SK-N-SH (cell line): Measurements from ENCODE around the gene TTC7B. TPM values are rescaled to one million over a fixed set of nuclear protein-coding genes. Genes with fewer than 3 reads are reported as not detected.

Experiments used
- CTCF ChIA-PET: fragments of 300-600, 350-600 bp; formaldehyde crosslinking; extraction: SDS; loops from one replicate; lab custom pipeline; 2021; lab: Yijun Ruan, JAX
- POLR2A ChIA-PET: fragments of 350-600 bp; sonication (Branson Sonifier 250); formaldehyde crosslinking; extraction: SDS; loops from one replicate; lab custom pipeline; 2020; ENCODE audit warnings: antibody characterized with exemption, inconsistent platforms; lab: Yijun Ruan, JAX
- DNase-seq: peaks from one replicate; pipeline ENCODE4 v3.0.0; 2012
- H2AFZ ChIP-seq: fragments of 200-600 bp; sonication (generic); 2 replicates; pipeline ENCODE4 v1.8.1; 2016; ENCODE audit warnings: antibody characterized with exemption, mild to moderate bottlenecking, low read depth
- H3F3A ChIP-seq: fragments of 200-600 bp; sonication (generic); replicated peaks from 2 replicates; pipeline ENCODE3; 2016; ENCODE audit warnings: antibody characterized with exemption, mild to moderate bottlenecking; ENCODE audit not compliant: insufficient read depth
- H3K27ac ChIP-seq, 2 experiments: fragments of 200-500 bp in 1 of 2; fragments of 200-600 bp in 1 of 2; sonication (Bioruptor generic) in 1 of 2; sonication (generic), shearing (Covaris generic) in 1 of 2; 2 replicates each; pipeline versions ENCODE4 v1.5.1 to v1.6.1; 2014 to 2016; ENCODE audit warnings: low read depth in 2 of 2, inconsistent platforms in 1 of 2, low read length in 1 of 2, mild to moderate bottlenecking in 1 of 2, mixed read lengths in 1 of 2
- H3K27me3 ChIP-seq: fragments of 200-600 bp; sonication (generic), shearing (Covaris generic); 2 replicates; pipeline ENCODE4 v1.6.1; 2016; ENCODE audit warnings: mixed run types; ENCODE audit not compliant: insufficient read depth
- H3K36me3 ChIP-seq, 2 experiments: fragments of 200-500 bp in 1 of 2; fragments of 200-600 bp in 1 of 2; sonication (Bioruptor generic) in 1 of 2; sonication (generic) in 1 of 2; replicated peaks in 1 of 2; 2 replicates each; pipeline versions ENCODE3 to v1.5.1; 2014 to 2016; ENCODE audit warnings: low read length in 1 of 2, mild to moderate bottlenecking in 1 of 2; ENCODE audit not compliant: insufficient read depth in 2 of 2, control insufficient read depth in 1 of 2
- H3K4me1 ChIP-seq, 2 experiments: fragments of 200-500 bp in 1 of 2; fragments of 200-600 bp in 1 of 2; sonication (Bioruptor generic) in 1 of 2; sonication (generic), shearing (Covaris generic) in 1 of 2; 2 replicates each; pipeline versions ENCODE4 v1.5.1 to v1.6.1; 2014 to 2016; ENCODE audit warnings: low read depth in 1 of 2, low read length in 1 of 2, mixed run types in 1 of 2; ENCODE audit not compliant: insufficient read depth in 2 of 2, control insufficient read depth in 1 of 2
- H3K4me2 ChIP-seq: fragments of 200-600 bp; sonication (generic), shearing (Covaris generic); 2 replicates; pipeline ENCODE4 v1.6.1; 2017; ENCODE audit warnings: mixed run types
- H3K4me3 ChIP-seq, 2 experiments: fragments of 200-500 bp in 1 of 2; fragments of 200-600 bp in 1 of 2; sonication (Bioruptor generic) in 1 of 2; sonication (generic), shearing (Covaris generic) in 1 of 2; 2 replicates each; pipeline versions ENCODE4 v1.5.1 to v1.8.1; 2014 to 2016; ENCODE audit warnings: low read depth in 2 of 2, inconsistent platforms in 1 of 2, low read length in 1 of 2, mild to moderate bottlenecking in 1 of 2, mixed read lengths in 1 of 2, moderate library complexity in 1 of 2
- H3K79me2 ChIP-seq: fragments of 200-600 bp; sonication (generic); 2 replicates; pipeline ENCODE4 v1.8.1; 2017; ENCODE audit warnings: mild to moderate bottlenecking; ENCODE audit not compliant: insufficient read depth
- H3K9ac ChIP-seq: fragments of 200-600 bp; sonication (generic); 2 replicates; pipeline ENCODE4 v1.6.1; 2017; ENCODE audit warnings: mixed run types
- H3K9me2 ChIP-seq: fragments of 200-600 bp; sonication (generic); 2 replicates; pipeline ENCODE4 v1.6.1; 2017; ENCODE audit warnings: mixed run types
- H3K9me3 ChIP-seq: fragments of 200-600 bp; sonication (generic); 2 replicates; pipeline ENCODE4 v1.6.1; 2017; ENCODE audit warnings: mixed run types, mild to moderate bottlenecking, moderate library complexity
- H4K20me1 ChIP-seq: fragments of 200-600 bp; sonication (generic); 2 replicates; pipeline ENCODE4 v1.6.1; 2017; ENCODE audit warnings: mild to moderate bottlenecking, mixed run types; ENCODE audit not compliant: insufficient read depth
- CHD2 ChIP-seq: fragments of 150-350 bp; IDR thresholded peaks from 2 replicates; pipeline ENCODE4 v1.6.1; 2018; ENCODE audit warnings: low read length; ENCODE audit not compliant: partially characterized antibody
- EP300 ChIP-seq, 2 experiments: IDR thresholded peaks; 2 replicates each; pipeline versions ENCODE4 v1.4.0 to v1.6.1; 2012; ENCODE audit warnings: borderline replicate concordance in 1 of 2, low read depth in 1 of 2, low read length in 1 of 2
- FOXM1 ChIP-seq: IDR thresholded peaks from 2 replicates; pipeline ENCODE4 v1.4.0; 2012; ENCODE audit warnings: low read depth, mild to moderate bottlenecking
- MEF2A ChIP-seq: IDR thresholded peaks from 2 replicates; pipeline ENCODE4 v1.4.0; 2012; ENCODE audit warnings: low read depth, borderline replicate concordance
- MXI1 ChIP-seq: IDR thresholded peaks from 2 replicates; pipeline ENCODE4 v1.6.1; 2012; ENCODE audit warnings: mild to moderate bottlenecking, low read depth, low read length, improper control_type of control experiment
- NFIC ChIP-seq: IDR thresholded peaks from 2 replicates; pipeline ENCODE4 v1.4.0; 2012; ENCODE audit warnings: borderline replicate concordance
- RAD21 ChIP-seq: IDR thresholded peaks from 2 replicates; pipeline ENCODE4 v1.6.1; 2012; ENCODE audit warnings: mild to moderate bottlenecking, low read length
- RCOR1 ChIP-seq: fragments of 150-350 bp; IDR thresholded peaks from 2 replicates; pipeline ENCODE4 v1.6.1; 2017; ENCODE audit warnings: antibody characterized with exemption, low read length
- RFX5 ChIP-seq: IDR thresholded peaks from 2 replicates; pipeline ENCODE4 v1.6.1; 2012; ENCODE audit warnings: mild to moderate bottlenecking, improper control_type of control experiment, low read length
- SMC3 ChIP-seq: IDR thresholded peaks from 2 replicates; pipeline ENCODE4 v1.6.1; 2012; ENCODE audit warnings: low read depth, low read length, improper control_type of control experiment
- TAF1 ChIP-seq: IDR thresholded peaks from 2 replicates; pipeline ENCODE4 v1.6.1; 2012; ENCODE audit warnings: low read depth, mild to moderate bottlenecking, low read length, moderate library complexity, borderline replicate concordance
- TEAD4 ChIP-seq: IDR thresholded peaks from 2 replicates; pipeline ENCODE4 v1.4.0; 2012; ENCODE audit warnings: mild to moderate bottlenecking, borderline replicate concordance; ENCODE audit not compliant: insufficient read depth
- YY1 ChIP-seq: IDR thresholded peaks from 2 replicates; pipeline ENCODE4 v1.4.0; 2012; ENCODE audit warnings: low read depth, mild to moderate bottlenecking
- WGBS: methylation state at CpG from one replicate; pipeline ENCODE4 v1.1.6; 2017; ENCODE audit warnings: low lambda C conversion rate; 5-methylcytosine and 5-hydroxymethylcytosine counted together
- polyA plus RNA-seq, 3 experiments: library from polyadenylated mRNA; depleted of rRNA; stranded (reverse); fragments of >200 nt; gene quantifications; 2 replicates each; pipeline ENCODE4 v1.2.3, GENCODE V29; 2012
- TF ChIP-seq, protein P1 (sequence below): fragments of 150-350 bp; IDR thresholded peaks from 2 replicates; pipeline ENCODE4 v1.6.1; 2017; ENCODE audit warnings: antibody characterized with exemption, low read length, low read depth, borderline replicate concordance
- TF ChIP-seq, protein P2 (sequence below): IDR thresholded peaks from 2 replicates; pipeline ENCODE4 v1.4.0; 2012; ENCODE audit warnings: low read depth, borderline replicate concordance
- TF ChIP-seq, protein P3 (sequence below): fragments of 150-350 bp; IDR thresholded peaks from 2 replicates; pipeline ENCODE4 v1.6.1; 2016; ENCODE audit warnings: mild to moderate bottlenecking, low read depth, low read length

The TTC7B gene
- polyA plus RNA-seq, 1 of the 3 experiments (the other 2 are of a cell fraction): 43.1 TPM

DNA sequence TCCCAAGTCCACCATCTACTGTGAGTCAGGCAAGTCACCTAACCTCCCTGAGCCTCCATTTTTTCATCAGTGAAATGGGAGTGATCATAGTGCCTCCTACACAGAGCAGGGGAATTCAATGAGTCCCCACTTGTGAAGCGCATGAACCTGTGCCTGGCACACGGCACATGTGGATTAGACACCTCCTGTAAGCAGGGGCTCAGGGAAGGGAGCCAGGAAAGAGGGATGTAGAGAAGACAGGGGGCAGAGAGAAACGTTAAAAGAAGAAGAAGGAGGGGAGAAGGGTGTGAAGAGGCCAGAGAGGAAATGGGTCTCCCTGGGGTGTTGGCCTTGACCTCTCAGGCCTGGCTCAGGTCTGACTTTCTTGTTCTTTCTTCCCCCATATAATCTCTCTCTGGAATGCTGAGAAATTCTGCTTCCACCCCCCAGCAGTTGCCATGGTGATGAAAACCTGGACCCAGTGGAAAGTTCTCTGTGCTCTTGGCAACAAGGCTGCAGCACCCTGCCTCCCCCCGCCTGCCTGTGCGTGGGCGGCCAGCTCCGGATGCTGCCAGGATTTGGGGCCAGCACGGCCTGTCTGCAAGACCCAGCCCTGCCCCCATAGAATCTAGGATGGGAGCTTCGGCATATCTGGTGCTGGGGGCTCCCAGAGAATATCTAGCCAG is 324.9 kb downstream of the TTC7B start:
- TF ChIP-seq, protein P1, sequence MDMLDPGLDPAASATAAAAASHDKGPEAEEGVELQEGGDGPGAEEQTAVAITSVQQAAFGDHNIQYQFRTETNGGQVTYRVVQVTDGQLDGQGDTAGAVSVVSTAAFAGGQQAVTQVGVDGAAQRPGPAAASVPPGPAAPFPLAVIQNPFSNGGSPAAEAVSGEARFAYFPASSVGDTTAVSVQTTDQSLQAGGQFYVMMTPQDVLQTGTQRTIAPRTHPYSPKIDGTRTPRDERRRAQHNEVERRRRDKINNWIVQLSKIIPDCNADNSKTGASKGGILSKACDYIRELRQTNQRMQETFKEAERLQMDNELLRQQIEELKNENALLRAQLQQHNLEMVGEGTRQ: no peak
- TF ChIP-seq FOXM1: no peak
- TF ChIP-seq, protein P2, sequence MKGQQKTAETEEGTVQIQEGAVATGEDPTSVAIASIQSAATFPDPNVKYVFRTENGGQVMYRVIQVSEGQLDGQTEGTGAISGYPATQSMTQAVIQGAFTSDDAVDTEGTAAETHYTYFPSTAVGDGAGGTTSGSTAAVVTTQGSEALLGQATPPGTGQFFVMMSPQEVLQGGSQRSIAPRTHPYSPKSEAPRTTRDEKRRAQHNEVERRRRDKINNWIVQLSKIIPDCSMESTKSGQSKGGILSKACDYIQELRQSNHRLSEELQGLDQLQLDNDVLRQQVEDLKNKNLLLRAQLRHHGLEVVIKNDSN: no peak
- peak; percentile 11; the same call in 1 of the 2 replicates for TF ChIP-seq MXI1
- TF ChIP-seq CHD2: peak; percentile 37
- TF ChIP-seq RAD21: peak; percentile 22
- TF ChIP-seq SMC3: no peak
- TF ChIP-seq TEAD4: no peak
- no peak for TF ChIP-seq MEF2A
- TF ChIP-seq YY1: no peak
- TF ChIP-seq, protein P3, sequence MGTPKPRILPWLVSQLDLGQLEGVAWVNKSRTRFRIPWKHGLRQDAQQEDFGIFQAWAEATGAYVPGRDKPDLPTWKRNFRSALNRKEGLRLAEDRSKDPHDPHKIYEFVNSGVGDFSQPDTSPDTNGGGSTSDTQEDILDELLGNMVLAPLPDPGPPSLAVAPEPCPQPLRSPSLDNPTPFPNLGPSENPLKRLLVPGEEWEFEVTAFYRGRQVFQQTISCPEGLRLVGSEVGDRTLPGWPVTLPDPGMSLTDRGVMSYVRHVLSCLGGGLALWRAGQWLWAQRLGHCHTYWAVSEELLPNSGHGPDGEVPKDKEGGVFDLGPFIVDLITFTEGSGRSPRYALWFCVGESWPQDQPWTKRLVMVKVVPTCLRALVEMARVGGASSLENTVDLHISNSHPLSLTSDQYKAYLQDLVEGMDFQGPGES: no peak
- no peak for TF ChIP-seq TAF1
- TF ChIP-seq RFX5: peak; percentile 49; the same call in 1 of the 2 replicates
- 0 out of 2 replicates have a peak, but pooled peaks have one; percentile 29 for TF ChIP-seq RCOR1
- peak in 1 of 2 experiments; percentile 36; a peak in 1 of 4 replicates for TF ChIP-seq EP300 (IDR thresholded peaks at IDR 0.05; ENCODE audit: borderline replicate concordance in 1 of 2, low read depth in 1 of 2, low read length in 1 of 2)
- 0 out of 2 replicates have a peak, but pooled peaks have one; percentile 8 for TF ChIP-seq NFIC
- no peak overlapping the region for H2AFZ ChIP-seq
- H3K9me3 ChIP-seq: no peaks in the 10 kb centered on the region
- peak overlapping the region in 1 of 2 experiments; percentile 90; a peak in 2 of 4 replicates for H3K27ac ChIP-seq
- H3K27me3 ChIP-seq: no peaks in the 10 kb centered on the region
- ChIA-PET CTCF (interaction anchor here (1.0 to 1.6 kb wide), 4 partner anchors 8 to 206 kb away, joined by 3 to 6 read pairs (median 3); no protein-coding TSS in a partner anchor), POLR2A (interaction anchor here (0.5 to 1.8 kb wide), 5 partner anchors 9 to 55 kb away, joined by 3 to 8 read pairs (median 6); no protein-coding TSS in a partner anchor)
- no peak overlapping the region for H3K4me3 ChIP-seq
- no peaks in the 10 kb centered on the region for H3K79me2 ChIP-seq
- H3K36me3 ChIP-seq: no peaks in the 10 kb centered on the region
- 29% methylated on average over 8 of the region's 9 CpGs for WGBS
- H4K20me1 ChIP-seq: no peaks in the 10 kb centered on the region
- H3K4me1 ChIP-seq: peaks cover 3 to 36% of the 10 kb centered on the region in 2 experiments; a peak in 1 of 4 replicates
- H3F3A ChIP-seq: no peaks in the 10 kb centered on the region
- no peak overlapping the region for H3K9ac ChIP-seq
- H3K9me2 ChIP-seq: no peaks in the 10 kb centered on the region
- DNase-seq: peak; percentile 79
- peak overlapping the region; percentile 52; the same call in 1 of the 2 replicates for H3K4me2 ChIP-seq
